Sigmoid colon (tissue), 4 donors: ENCODE measurements around the gene TIMELESS.

Experiments
- CTCF ChIP-seq, 4 experiments: fragments of 450-650 bp in 3 of 4; fragments of 200-600 bp in 1 of 4; IDR thresholded peaks; one replicate each; pipeline ENCODE4 v1.5.1; 2016 to 2019; ENCODE audit warnings: antibody characterized with exemption in 4 of 4, mild to moderate bottlenecking in 3 of 4, moderate library complexity in 2 of 4
- EP300 ChIP-seq, 4 donors: sonication (generic); formaldehyde crosslinking; IDR thresholded peaks; one replicate each; pipeline ENCODE4 v1.6.1; 2017; ENCODE audit warnings: antibody characterized with exemption in 4 of 4
- POLR2A ChIP-seq, 2 donors: fragments of 450-650 bp; IDR thresholded peaks; one replicate each; pipeline ENCODE4 v1.6.1; 2016; ENCODE audit warnings: antibody characterized with exemption in 2 of 2, mild to moderate bottlenecking in 2 of 2, moderate library complexity in 2 of 2
- POLR2AphosphoS5 ChIP-seq, 4 donors: sonication (generic); formaldehyde crosslinking; IDR thresholded peaks; one replicate each; pipeline ENCODE4 v1.6.1; 2017; ENCODE audit warnings: antibody characterized with exemption in 4 of 4

DNA sequence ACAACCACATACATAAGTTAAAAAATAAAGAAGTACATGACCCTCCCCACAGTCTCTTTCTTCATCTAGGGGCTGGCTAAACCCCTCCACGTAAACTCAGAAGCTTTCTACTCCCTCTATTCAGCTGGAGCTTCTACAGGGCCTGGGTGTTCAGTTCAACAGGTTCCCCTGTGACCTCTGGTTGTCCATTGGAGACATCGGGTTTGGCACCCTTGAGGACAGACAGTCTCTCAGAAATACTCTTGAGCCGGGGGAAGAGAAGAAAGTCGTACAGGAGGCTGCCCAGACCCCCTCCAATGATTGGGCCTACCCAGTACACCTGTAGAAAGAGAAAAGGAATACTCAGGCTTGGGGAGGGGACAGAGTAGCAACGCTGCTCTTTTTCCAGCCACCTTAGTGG is 1.9 kb upstream of the TIMELESS start:
- TF ChIP-seq CTCF (IDR thresholded peaks at IDR 0.05) (no peak), EP300 (IDR thresholded peaks at IDR 0.05) (no peak), POLR2AphosphoS5 (IDR thresholded peaks at IDR 0.05) (no peak), POLR2A (IDR thresholded peaks at IDR 0.05) (no peak)
